ENCODE results near the gene TSC22D4.

The TSC22D4 gene

DNA sequence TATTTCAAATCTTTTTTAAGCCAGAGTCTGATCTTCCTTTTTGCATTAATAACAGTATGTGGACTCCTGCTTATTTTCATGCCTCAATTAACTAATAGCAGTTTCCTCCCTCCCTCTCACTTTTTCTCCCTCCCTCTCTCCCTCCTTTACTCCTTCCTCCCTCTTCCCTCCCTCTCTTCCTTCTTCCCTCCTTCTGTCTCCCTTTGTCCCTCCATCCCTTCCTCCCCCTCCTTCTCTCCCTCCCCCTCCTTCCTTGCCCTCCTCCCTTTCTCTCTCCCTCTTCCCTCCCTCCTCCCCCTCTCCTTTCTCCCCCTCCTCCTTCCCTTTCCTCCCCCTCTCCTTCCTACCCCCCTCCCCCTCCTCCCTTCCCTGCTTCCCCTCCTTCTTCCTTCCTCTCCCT is 52.5 kb downstream of the TSC22D4 start:
- DNase-seq = no peak

GRCh38 chr7:100425347-100425746 is 53.7 kb downstream of the TSC22D4 start:
- DNase-seq = no peak

DNA sequence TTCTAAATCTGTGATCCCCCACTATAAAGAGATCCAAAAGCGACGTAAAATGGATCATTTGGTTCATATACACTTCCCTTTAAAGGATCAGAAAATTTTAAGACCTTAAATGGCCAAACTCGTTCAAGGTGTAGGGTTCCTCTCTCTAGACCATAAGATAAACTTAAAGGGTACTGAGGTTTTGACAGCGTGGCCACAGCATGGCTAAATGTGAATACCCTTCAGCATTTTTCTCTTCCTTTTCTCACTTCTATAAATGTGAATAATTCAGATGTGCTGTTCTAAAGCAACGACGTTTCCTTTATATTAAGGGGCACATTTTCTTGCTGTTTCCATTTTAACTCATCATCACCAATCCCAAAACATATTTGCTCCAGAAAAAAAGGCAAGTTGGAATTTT is 55.7 kb downstream of the TSC22D4 start:
- no peak for DNase-seq

GRCh38 chr7:100419660-100420226 is 59.3 kb downstream of the TSC22D4 start:
- DNase-seq = no peak

- DNase-seq = no peak
Measured at GRCh38 chr7:100418930-100419659, 59.9 kb downstream of the TSC22D4 start.
